ENCODE results near the gene RFX7.
A peak's percentile ranks its signal among the peaks of the same experiment; 100 is the strongest.

RFX7 gene

GRCh38 chr15:56244038-56244810 lies 545 bp upstream of the RFX7 start:
- DNase-seq (ENCODE audit: low spot score): peak; percentile 40

GRCh38 chr15:56242576-56243162 lies 1.0 kb downstream of the RFX7 start:
- peak; percentile 23 for DNase-seq (ENCODE audit: low spot score)

GRCh38 chr15:56241374-56242105 lies 2.1 kb downstream of the RFX7 start:
- no peak for DNase-seq (ENCODE audit: low spot score)

DNA sequence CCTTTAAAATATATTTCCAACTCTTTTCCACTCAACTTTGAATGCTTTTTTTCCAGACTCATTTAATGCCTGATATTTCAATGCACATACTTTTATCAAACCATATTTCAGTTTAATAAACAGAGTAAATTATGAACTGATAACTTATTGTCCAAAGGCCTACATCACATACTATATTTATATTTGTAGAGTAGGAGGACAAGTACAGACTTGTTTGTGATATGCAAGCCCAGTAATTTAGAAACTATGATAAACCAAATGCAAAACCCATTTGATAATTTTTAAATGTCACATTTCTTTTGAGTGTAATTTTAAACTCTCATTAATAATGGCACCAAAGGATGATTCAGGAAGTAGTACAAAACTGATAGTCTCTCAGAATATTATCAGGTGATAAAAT lies 3.3 kb downstream of the RFX7 start:
- DNase-seq (ENCODE audit: low spot score): no peak

DNA sequence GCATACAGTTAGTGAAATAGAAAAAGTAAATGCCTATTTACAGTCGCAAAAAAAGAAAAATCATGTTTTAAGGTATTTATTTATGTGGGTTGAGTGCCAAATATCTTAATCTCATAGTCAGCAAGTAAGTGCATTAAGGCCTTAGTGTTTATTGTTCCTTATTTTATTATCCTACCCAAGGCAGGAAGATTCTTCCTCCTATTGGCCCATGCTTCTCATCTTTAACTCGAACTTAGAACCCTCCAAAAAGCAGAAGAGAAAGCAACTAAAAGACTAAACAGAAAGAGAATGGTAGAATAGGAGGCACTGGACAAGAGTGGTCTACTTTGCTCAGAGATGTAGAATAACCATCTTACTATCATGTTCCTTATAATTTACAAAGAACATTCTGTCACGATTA lies 7.5 kb downstream of the RFX7 start:
- DNase-seq (ENCODE audit: low spot score): no peak

- no peak for DNase-seq (ENCODE audit: low spot score)
Observed at GRCh38 chr15:56234804-56235203, 8.9 kb downstream of the RFX7 start.

DNA sequence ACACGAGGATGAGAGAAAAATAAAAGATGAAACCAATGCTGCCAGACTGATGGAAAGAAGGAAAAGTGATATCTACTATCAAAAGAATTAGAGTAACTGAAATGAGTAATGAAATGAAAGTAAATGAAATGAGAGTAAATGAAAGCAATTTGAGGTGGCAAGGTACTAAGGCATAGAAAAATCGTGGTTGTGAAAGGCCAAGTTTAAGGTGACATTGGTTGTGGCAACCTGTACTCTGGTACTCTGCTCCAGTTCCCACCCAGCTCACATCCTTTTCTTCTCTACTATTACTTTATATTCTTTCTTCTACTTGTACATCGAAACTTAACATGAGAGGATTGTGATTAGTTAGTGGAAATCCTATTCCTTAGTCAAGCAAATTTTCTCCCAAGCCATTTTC lies 10.1 kb downstream of the RFX7 start:
- DNase-seq (ENCODE audit: low spot score): no peak

DNA sequence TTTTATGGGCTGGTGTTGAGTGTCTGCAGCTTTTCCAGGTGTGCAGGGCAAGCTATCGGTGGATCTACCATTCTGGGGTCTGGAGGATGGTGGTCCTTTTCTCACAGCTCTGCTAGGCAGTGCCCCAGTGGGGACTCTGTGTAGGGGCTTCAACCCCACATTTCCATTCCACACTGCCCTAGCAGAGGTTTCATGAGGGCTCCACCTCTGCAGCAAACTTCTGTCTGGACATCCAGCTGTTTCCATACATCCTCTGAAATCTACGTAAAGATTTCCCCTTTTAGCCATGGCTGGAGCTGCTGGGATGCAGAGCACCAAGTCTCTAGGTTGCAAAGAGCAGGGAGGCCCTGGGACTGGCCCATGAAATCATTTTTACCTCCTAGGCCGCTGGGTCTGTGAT lies 11.6 kb downstream of the RFX7 start:
- no peak for DNase-seq (ENCODE audit: low spot score)

DNA sequence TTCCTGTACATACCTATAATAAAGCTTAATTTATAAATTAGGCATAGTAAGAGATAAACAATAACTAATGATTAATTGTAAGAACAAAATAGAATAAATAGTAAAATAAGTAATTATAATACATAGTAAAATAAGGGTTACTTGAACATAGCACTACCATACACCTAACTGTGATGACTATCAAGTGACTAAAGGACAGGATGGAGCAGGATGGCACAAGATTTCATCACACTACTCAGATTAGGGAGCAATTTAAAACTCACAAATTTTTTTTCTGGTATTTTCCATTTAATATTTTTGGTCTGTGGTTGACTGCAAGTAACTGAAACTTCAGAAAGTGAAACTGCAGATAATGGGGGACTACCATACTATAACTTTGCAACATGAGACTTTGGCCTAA lies 14.8 kb downstream of the RFX7 start:
- no peak for DNase-seq (ENCODE audit: low spot score)

GRCh38 chr15:56228352-56228751 lies 15.3 kb downstream of the RFX7 start:
- DNase-seq (ENCODE audit: low spot score): no peak

DNA sequence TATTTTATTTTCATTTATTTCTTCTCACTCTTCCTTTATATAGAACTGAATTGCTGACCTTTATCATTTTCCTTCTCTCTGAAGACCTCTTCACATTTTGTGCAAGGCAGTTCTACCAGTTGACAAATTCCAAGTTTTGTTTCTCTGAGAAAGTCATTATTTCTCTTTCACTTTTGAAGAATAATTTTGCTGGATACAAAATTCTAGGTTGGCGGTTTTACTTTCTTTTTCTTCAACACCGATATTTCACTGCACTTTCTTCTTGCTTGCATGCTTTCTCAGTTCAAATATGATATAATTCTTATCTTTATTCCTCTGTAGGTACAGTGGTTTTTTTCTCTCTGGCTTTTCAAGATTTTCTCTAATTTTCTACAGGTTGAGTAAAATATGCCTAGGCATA lies 15.9 kb downstream of the RFX7 start:
- no peak for DNase-seq (ENCODE audit: low spot score)

GRCh38 chr15:56227306-56227705 lies 16.4 kb downstream of the RFX7 start:
- DNase-seq (ENCODE audit: low spot score): no peak

- DNase-seq (ENCODE audit: low spot score): no peak
Observed at GRCh38 chr15:56225520-56225919, 18.2 kb downstream of the RFX7 start.

GRCh38 chr15:56222302-56222701 lies 21.4 kb downstream of the RFX7 start:
- DNase-seq (ENCODE audit: low spot score): no peak

- DNase-seq (ENCODE audit: low spot score): no peak
Observed at GRCh38 chr15:56217341-56217740, 26.3 kb downstream of the RFX7 start.

- no peak for DNase-seq (ENCODE audit: low spot score)
Observed at GRCh38 chr15:56215769-56216168, 27.9 kb downstream of the RFX7 start.

DNA sequence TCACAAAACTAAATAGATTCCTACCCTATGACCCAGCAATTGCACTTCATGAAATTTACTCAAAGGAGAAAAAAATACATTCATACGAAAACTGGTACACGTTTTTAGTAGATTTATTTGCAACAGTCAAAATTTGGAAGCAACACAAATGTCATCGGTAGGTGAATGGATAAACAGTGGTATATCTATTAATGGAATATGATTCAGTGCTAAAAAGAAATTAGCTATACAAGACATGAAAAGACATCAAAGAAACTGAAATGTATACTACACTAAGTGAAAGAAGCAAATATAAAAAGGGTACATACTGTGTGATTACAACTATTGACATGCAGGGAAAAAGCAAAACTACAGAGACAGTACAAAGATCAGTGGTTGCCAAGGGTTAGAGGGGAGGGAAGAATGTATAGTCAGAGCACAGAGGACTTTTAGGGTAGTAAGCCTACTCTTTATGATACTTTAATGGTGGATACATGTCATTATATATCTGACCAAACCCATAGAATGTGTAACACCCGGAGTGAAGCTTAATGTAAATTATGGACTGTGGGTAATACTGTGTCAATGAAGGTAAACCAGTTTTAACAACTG lies 31.6 kb downstream of the RFX7 start:
- no peak for DNase-seq (ENCODE audit: low spot score)

DNA sequence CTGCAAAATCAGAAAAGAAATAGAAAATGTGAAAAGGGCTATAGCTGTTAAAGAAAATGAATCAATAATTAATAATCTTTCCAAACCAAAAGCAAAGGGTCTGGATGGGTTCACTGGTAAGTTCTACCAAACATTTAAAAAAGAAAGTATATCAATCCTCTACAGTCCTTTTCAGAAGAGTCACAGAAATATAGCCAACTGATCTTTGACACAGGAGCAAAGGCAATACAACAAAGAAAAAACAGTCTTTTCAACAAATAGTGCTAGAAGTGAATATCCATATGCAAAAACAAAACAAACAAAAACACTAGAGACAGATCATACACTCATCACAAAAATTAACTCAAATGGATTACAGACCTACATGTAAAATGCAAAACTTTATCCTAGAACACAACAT lies 32.6 kb downstream of the RFX7 start:
- no peak for DNase-seq (ENCODE audit: low spot score)

DNA sequence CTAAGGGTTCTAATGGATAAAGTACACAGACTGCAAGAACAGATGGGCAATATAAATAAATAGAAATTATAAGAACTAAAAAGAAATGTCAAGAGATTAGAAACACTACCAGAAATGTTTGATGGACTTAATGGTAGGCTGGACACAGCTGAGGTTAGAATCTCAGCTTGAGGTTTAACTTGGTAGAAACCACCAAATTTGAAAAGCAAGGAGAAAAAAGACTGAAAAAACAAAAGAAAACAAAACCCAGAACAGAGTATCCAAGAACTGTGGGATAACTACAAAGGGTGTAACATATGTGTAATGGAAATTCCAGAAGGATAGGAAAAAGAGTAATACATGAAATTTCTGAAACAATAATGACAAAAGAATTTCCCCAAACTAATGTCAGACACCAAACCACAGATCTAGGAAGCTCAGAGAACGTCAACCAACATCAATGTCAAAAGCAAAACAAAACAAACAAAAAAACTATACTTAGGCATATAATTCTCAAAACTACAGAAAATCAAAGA lies 35.0 kb downstream of the RFX7 start:
- DNase-seq (ENCODE audit: low spot score): no peak

DNA sequence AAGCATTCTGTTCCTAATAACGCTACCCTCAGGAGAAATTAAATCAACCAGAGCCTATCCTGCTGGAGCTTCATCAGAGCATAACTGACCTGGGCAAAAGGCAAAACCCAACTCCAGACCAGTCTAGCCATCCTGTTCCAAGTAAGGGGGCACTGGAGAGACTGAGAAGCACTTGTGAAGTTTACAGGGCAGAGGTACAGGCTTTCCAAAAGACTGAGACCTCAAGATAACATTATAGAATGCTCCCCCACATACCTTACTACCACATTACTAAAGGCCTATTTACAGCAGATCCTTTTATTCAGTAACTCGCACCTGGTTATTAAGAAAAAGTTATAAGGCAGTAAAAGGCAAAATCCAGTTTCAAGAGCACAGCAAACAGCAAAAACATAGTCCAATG lies 35.5 kb downstream of the RFX7 start:
- no peak for DNase-seq (ENCODE audit: low spot score)

GRCh38 chr15:56207711-56208110 lies 36.0 kb downstream of the RFX7 start:
- DNase-seq (ENCODE audit: low spot score): no peak

DNA sequence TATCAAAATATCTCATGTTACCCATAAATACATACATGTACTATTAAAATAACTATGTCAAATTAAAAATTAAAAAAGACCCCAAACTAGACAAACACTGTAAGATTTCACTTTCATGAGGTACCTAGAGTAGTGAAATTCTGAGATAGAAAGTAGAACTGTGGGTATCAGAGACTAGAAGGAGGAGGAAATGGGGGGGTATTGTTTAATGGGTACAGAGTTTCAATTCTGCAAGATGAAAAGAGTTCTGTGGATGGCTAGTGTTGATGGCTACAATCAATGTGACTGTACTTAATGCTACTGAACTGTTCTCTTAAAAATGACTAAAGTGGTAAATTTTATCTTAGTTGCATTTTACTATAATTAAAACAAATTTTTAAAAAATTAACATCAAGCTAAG lies 36.6 kb downstream of the RFX7 start:
- DNase-seq (ENCODE audit: low spot score): no peak

All from kidney capillary endothelial cell (primary cell).